LNCaP clone FGC (cell line): ENCODE measurements around the gene FILIP1L.

Experiments
- DNase-seq: peaks from one replicate; pipeline ENCODE4 v3.0.0-alpha.2; 2011; ENCODE audit warnings: low read depth
- H3K4me3 ChIP-seq: 2 replicates; pipeline ENCODE4 v1.5.1; 2011; ENCODE audit warnings: mild to moderate bottlenecking, low read depth, low read length, control low read depth
- TF ChIP-seq, protein P1 (sequence below): IDR thresholded peaks from 2 replicates; pipeline ENCODE4 v1.5.1; 2012; ENCODE audit warnings: mild to moderate bottlenecking; ENCODE audit not compliant: control insufficient read depth, insufficient read depth; ENCODE audit errors: extremely low read depth

The FILIP1L gene

DNA sequence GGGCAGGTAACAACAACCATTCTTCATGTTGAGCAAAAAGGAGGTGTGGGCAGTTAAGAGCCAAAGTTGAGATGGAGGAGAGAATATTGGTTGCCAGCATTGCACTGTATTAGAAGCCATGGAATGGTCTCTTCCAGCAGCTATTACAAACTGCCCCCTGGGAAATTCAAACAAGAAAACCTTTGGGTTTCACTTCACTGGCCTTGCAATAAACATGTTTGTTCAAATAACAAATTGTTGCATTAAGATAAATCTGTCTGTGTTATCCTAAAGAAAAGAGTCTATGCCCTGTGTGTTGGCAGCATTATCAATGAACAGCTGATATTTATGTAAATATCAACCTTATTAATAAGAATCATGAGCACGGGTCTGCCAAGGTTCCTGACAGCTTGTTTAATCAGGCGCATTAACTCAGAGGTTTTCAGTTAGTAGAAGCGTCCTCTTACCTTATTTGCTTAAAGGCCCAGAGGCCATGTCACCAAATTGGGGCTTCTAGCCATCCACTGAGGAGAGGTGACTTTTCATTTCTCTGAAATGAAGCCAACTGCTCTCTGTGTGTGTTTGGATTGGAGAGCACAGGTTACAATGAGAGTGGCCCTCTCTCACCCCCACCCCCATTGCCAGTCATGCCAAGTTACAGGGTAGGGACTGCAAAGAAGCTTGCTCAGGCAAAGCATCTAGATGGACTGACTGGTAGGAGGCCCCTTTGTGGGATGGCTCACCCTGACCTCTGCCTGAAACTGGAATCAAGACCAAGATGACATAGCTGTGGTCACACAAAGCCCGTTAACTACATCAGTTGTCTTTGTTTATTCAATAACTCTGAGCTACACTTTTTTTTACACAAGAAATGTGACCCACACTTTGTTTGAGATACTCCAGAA, 10.5 kb downstream of the FILIP1L start:
- DNase-seq = peak; percentile 96
- no peak overlapping the region for H3K4me3 ChIP-seq

DNA sequence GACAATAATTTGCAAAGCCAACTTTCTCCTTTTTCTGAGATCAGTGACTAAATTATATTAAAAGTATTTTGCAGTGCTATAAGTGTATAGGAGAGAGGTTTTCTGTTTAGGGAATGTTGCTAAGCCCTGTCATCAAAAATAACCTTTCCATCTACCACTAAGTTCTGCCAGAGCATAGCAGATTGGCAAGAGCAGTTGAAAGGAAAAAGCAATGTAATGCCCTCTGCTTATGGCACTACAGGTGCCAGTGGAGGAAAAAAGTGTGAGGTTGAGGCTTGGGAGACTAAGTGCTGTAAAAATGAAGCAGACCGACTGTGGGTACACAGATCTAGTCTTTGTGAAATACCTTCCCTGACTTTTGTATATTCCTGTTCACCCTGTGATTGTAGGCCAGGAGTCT, 11.5 kb downstream of the FILIP1L start:
- DNase-seq = no peak
- no peak overlapping the region for H3K4me3 ChIP-seq
- TF ChIP-seq, protein P1, sequence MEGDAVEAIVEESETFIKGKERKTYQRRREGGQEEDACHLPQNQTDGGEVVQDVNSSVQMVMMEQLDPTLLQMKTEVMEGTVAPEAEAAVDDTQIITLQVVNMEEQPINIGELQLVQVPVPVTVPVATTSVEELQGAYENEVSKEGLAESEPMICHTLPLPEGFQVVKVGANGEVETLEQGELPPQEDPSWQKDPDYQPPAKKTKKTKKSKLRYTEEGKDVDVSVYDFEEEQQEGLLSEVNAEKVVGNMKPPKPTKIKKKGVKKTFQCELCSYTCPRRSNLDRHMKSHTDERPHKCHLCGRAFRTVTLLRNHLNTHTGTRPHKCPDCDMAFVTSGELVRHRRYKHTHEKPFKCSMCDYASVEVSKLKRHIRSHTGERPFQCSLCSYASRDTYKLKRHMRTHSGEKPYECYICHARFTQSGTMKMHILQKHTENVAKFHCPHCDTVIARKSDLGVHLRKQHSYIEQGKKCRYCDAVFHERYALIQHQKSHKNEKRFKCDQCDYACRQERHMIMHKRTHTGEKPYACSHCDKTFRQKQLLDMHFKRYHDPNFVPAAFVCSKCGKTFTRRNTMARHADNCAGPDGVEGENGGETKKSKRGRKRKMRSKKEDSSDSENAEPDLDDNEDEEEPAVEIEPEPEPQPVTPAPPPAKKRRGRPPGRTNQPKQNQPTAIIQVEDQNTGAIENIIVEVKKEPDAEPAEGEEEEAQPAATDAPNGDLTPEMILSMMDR = no peak

More for the DNA sequence above, 10.5 kb downstream of the FILIP1L start:
- TF ChIP-seq, protein P1 = no peak

DNA sequence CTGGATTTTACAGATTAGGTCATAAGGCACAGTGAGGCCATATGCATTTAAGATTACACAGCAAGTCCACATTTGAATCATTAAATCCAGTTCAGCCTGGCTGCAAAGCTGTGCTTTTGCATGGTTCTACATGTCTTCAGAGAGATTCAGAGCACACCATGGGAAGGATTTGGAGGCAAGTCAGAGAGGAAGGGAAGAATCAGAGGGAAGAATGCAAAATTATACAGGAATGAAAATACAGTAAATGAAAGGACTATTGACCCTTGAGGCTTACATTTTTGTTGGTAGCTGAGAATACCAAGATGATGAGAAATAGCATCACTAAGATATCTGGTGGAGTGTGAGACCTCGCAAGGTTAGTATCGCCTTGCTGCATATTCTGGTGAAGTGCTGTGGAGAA, 13.9 kb downstream of the FILIP1L start:
- DNase-seq = no peak
- TF ChIP-seq, protein P1 = no peak
- H3K4me3 ChIP-seq = no peak overlapping the region

DNA sequence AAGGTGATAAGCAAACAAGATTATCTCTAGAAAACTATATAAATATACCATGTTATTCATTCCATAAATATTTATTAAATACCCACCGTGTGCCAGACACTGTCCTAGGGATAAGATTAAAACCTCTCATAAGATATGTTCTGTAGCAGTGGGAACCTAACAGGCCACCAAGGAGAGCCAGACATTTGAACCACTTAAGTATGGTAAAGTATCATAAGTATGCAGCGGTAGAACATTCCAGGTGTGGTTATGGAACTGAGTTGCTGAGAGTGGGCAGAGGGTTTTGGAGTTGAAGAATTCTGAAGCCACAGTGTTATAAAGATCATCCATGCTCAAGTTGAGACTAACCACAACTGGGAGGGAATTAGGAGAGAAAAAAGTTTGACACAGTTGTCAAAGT, 14.7 kb downstream of the FILIP1L start:
- TF ChIP-seq, protein P1 = no peak
- no peak overlapping the region for H3K4me3 ChIP-seq
- DNase-seq = no peak

DNA sequence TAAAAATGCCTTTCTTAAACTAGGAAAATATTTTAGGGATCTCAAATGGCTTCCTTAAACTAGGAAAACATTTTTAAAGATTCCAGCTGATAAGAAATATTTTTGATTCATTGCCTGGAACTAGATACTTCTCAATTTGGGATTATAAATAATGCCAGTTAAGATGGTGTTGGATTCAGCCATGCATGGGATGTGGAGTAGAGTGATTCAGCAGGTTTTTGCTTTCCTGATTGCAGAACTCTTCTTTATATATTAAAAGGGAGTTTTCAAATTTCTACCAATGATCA, 15.6 kb downstream of the FILIP1L start:
- TF ChIP-seq, protein P1 = no peak
- H3K4me3 ChIP-seq = no peak overlapping the region
- no peak for DNase-seq

DNA sequence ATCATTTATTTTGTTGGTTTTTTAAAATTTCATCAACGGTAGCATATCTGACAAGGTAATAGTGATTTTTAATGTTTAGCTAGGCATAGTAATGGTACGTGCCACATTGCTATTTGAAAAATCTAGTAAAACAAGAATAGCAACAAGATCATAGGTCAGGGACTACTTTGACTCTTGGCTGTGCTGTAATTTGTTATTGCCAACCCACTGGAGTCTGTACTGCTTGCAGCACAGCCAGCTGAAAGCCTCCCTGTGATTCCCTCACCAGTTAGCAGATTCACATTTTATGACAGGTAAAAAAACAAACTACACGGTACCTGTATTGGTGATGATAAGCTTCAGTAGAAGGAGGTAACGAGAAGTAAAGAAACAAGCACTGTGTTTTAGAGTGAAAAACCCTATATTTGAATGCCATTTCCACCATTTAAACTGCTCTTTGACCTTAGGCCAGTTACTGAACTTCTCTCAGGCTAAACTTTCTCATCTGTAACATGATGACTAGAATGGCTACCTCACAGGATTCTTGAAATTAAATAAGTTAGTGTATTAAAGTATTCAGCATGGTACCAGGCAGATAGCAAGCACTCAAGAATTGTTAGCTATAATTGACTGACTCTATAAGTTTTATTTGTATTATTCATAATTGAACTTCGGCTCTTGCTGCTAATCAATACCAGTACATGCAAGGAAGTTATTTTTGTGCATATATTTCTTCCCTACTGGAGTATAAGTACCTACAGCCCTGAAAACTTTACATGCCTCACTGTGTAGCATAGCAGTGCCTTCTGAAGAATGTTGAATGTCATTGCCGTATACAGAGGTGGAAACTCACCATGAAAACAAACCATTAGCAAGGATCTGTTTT, 16.1 kb downstream of the FILIP1L start:
- H3K4me3 ChIP-seq = no peak overlapping the region
- TF ChIP-seq, protein P1 = no peak
- DNase-seq = peak; percentile 85
